A673 (cell line): ENCODE data around the gene SNRPD1.

Experiments
- CTCF ChIP-seq: fragments of 300-800, 200-600 bp; sonication (generic); conservative IDR thresholded peaks from 2 replicates; pipeline ENCODE4 v1.5.1; 2017; ENCODE audit warnings: low read depth, mild to moderate bottlenecking, antibody characterized with exemption, low read length, moderate library complexity, mixed read lengths
- EZH2 ChIP-seq: fragments of 200-600 bp; sonication (generic); IDR thresholded peaks from 2 replicates; pipeline ENCODE4 v1.6.1; 2017; ENCODE audit warnings: borderline replicate concordance, low read depth, mild to moderate bottlenecking, mixed read lengths, antibody characterized with exemption, low read length; ENCODE audit not compliant: poor library complexity, severe bottlenecking

- TF ChIP-seq CTCF = no peak
- no peak for TF ChIP-seq EZH2
Measured at GRCh38 chr18:21638822-21639221, 26.7 kb downstream of the SNRPD1 start.
